ENCODE results near the gene G6PD. TPM values are rescaled to one million over a fixed set of nuclear protein-coding genes. Genes with fewer than 3 reads are reported as not detected.
"Not testable (repeated sequence)": the region's sequence is repeated elsewhere in the genome, so short reads cannot be mapped to it uniquely, and the experiment has no call there.

Gene G6PD
- total and polyA plus RNA-seq, 2 of the 4 experiments (the other 2 are of a cell fraction), result 77.1 to 213 TPM

- H2BK120ac ChIP-seq (ENCODE audit: low read depth, low read length); H3K27me3 ChIP-seq (ENCODE audit: control insufficient read depth, insufficient read depth, low read length); ATAC-seq (ENCODE audit: low read depth); H3K4me2 ChIP-seq (ENCODE audit: low read depth, low read length); H3K18ac ChIP-seq (ENCODE audit: low read depth, low read length); H2BK5ac ChIP-seq (ENCODE audit: low read depth, low read length, poor library complexity, severe bottlenecking); H3K4me3 ChIP-seq (ENCODE audit: insufficient read depth, low read depth, low read length); H3K56ac ChIP-seq (ENCODE audit: extremely low read depth, insufficient read depth, low read length); H2AK5ac ChIP-seq (ENCODE audit: low read depth, low read length); POLR2A ChIA-PET (ENCODE audit: unreplicated experiment); H2BK15ac ChIP-seq (ENCODE audit: low read depth, low read length); H3K4me1 ChIP-seq (ENCODE audit: control insufficient read depth, insufficient read depth, low read length); DNase-seq; H3K4ac ChIP-seq (ENCODE audit: low read depth, low read length); H4K8ac ChIP-seq (ENCODE audit: low read depth in 2 of 2, low read length in 2 of 2); H2BK20ac ChIP-seq (ENCODE audit: low read depth, low read length); H2AK9ac ChIP-seq (replicated peaks; ENCODE audit: low read depth, low read length, poor library complexity); H3K9me3 ChIP-seq (ENCODE audit: control insufficient read depth, insufficient read depth, low read length); H4K20me1 ChIP-seq (ENCODE audit: insufficient read depth, low read length); H3K79me1 ChIP-seq (ENCODE audit: low read depth in 1 of 2, low read length in 2 of 2); H3K14ac ChIP-seq (replicated peaks; ENCODE audit: low read depth, low read length); H4K5ac ChIP-seq (ENCODE audit: low read depth, low read length); H2AFZ ChIP-seq (replicated peaks; ENCODE audit: low read length, poor library complexity); BruUV-seq (replicated peaks); H3K23ac ChIP-seq (ENCODE audit: low read depth, low read length); H3K36me3 ChIP-seq (ENCODE audit: control insufficient read depth, insufficient read depth, low read length); H3K27ac ChIP-seq (ENCODE audit: insufficient read depth, low read length); dilution Hi-C loops (cut with HindIII; ENCODE audit: low sequenced_read_pairs, unreplicated experiment); intact Hi-C loops (cut with micrococcal nuclease); H4K91ac ChIP-seq (ENCODE audit: insufficient read depth, low read depth, low read length); in situ Hi-C loops (cut with MboI; ENCODE audit: low sequenced_read_pairs); H3K9me1 ChIP-seq (ENCODE audit: insufficient read depth, low read length); CTCF ChIA-PET; H3K9ac ChIP-seq (ENCODE audit: low read depth, low read length): not testable (repeated sequence)
- no CpG with 5 or more reads among the region's 21 CpGs for WGBS, 2 experiments (ENCODE audit: extremely low coverage in 2 of 2, insufficient read length in 1 of 2)
These were observed 12.2 kb upstream of the G6PD start for GRCh38 chrX:154558896-154559295.

- H2BK15ac ChIP-seq (ENCODE audit: low read depth, low read length); intact Hi-C loops (cut with micrococcal nuclease); CTCF ChIA-PET; H4K91ac ChIP-seq (ENCODE audit: insufficient read depth, low read depth, low read length); H4K20me1 ChIP-seq (ENCODE audit: insufficient read depth, low read length); H3K4ac ChIP-seq (ENCODE audit: low read depth, low read length); H3K27me3 ChIP-seq (ENCODE audit: control insufficient read depth, insufficient read depth, low read length); H3K14ac ChIP-seq (replicated peaks; ENCODE audit: low read depth, low read length); BruUV-seq (replicated peaks); H4K8ac ChIP-seq (ENCODE audit: low read depth in 2 of 2, low read length in 2 of 2); H3K9me1 ChIP-seq (ENCODE audit: insufficient read depth, low read length); POLR2A ChIA-PET (ENCODE audit: unreplicated experiment); H3K9ac ChIP-seq (ENCODE audit: low read depth, low read length); H3K79me1 ChIP-seq (ENCODE audit: low read depth in 1 of 2, low read length in 2 of 2); in situ Hi-C loops (cut with MboI; ENCODE audit: low sequenced_read_pairs); H3K9me3 ChIP-seq (ENCODE audit: control insufficient read depth, insufficient read depth, low read length); H2AK9ac ChIP-seq (replicated peaks; ENCODE audit: low read depth, low read length, poor library complexity); H3K4me2 ChIP-seq (ENCODE audit: low read depth, low read length); H2BK120ac ChIP-seq (ENCODE audit: low read depth, low read length); H2AK5ac ChIP-seq (ENCODE audit: low read depth, low read length); H3K18ac ChIP-seq (ENCODE audit: low read depth, low read length); H3K4me3 ChIP-seq (ENCODE audit: insufficient read depth, low read depth, low read length); H4K5ac ChIP-seq (ENCODE audit: low read depth, low read length); H2BK5ac ChIP-seq (ENCODE audit: low read depth, low read length, poor library complexity, severe bottlenecking); ATAC-seq (ENCODE audit: low read depth); H3K27ac ChIP-seq (ENCODE audit: insufficient read depth, low read length); DNase-seq; H2BK20ac ChIP-seq (ENCODE audit: low read depth, low read length); H2AFZ ChIP-seq (replicated peaks; ENCODE audit: low read length, poor library complexity); H3K4me1 ChIP-seq (ENCODE audit: control insufficient read depth, insufficient read depth, low read length); dilution Hi-C loops (cut with HindIII; ENCODE audit: low sequenced_read_pairs, unreplicated experiment); H3K56ac ChIP-seq (ENCODE audit: extremely low read depth, insufficient read depth, low read length); H3K23ac ChIP-seq (ENCODE audit: low read depth, low read length): not testable (repeated sequence)
- peaks cover 13% of the 10 kb centered on the region for H3K36me3 ChIP-seq (ENCODE audit: control insufficient read depth, insufficient read depth, low read length)
- WGBS, 2 experiments (ENCODE audit: extremely low coverage in 2 of 2, insufficient read length in 1 of 2), result no CpG with 5 or more reads among the region's 24 CpGs
These were observed 11.5 kb upstream of the G6PD start for GRCh38 chrX:154558060-154558690.
